ENCODE measurements around the gene RANBP2. TPM values are rescaled to one million over a fixed set of nuclear protein-coding genes. Genes with fewer than 3 reads are reported as not detected.

RANBP2 gene
- total RNA-seq, 2 donors from 2014 or later, result 33.9 to 71.6 TPM

DNA sequence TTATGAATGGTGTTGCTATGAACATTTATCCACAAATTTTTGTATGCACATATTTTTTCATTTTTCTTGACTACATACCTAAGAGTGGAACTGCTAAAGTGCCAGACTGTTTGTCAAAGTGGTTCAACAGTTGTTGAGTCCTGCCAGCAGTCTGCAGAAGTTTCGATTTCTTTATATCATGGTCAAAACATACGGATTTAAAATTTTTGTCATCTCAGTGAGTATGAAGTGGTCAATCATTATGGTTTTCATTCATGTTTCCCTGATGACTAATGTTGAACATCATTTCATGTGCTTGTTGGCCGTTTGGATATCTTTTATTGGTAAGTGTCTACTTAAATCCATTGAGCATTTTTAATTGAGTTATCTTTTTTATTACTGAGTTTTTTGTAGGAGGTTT is 106.5 kb downstream of the RANBP2 start:
- TF ChIP-seq POLR2A (IDR thresholded peaks at IDR 0.05), result no peak
- TF ChIP-seq, protein P1, sequence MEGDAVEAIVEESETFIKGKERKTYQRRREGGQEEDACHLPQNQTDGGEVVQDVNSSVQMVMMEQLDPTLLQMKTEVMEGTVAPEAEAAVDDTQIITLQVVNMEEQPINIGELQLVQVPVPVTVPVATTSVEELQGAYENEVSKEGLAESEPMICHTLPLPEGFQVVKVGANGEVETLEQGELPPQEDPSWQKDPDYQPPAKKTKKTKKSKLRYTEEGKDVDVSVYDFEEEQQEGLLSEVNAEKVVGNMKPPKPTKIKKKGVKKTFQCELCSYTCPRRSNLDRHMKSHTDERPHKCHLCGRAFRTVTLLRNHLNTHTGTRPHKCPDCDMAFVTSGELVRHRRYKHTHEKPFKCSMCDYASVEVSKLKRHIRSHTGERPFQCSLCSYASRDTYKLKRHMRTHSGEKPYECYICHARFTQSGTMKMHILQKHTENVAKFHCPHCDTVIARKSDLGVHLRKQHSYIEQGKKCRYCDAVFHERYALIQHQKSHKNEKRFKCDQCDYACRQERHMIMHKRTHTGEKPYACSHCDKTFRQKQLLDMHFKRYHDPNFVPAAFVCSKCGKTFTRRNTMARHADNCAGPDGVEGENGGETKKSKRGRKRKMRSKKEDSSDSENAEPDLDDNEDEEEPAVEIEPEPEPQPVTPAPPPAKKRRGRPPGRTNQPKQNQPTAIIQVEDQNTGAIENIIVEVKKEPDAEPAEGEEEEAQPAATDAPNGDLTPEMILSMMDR (IDR thresholded peaks at IDR 0.05), result no peak
- intact Hi-C loops (cut with DNase I), result no loop called here

DNA sequence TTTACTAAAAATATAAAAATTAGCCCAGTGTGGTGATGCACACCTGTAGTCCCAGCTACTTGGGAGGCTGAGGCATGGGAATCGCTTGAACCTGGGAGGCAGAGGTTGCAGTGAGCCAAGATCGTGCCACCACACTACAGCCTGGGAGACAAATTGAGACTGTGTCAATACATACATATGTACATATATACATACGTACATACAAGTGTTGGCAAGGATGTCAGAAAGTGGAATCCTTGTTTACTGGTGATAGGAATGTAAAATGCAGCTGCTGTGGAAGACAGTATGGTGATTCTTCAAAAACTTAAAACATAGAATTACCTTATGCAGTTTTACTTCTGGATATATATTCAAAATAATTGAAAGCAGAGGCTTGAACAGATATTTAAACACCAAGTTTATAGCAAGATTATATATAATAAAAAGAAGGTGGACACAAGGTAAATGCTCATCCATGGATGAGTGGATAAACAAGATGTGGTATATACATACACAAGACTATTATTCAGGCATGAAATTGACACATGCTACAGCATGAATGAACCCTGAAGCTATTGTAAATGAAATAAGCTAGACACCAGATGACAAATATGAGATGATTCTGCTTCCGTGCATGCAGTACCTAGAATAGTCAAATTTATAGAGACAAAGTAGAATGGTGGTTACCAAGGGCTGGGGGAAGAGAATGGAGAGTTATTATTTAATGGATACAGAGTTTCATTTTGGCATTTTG is 110.5 kb downstream of the RANBP2 start:
- WGBS, 2 donors, result 92 to 93% methylated on average over 4 of the region's 4 CpGs
- no peaks in the 10 kb centered on the region for H3K36me3 ChIP-seq (replicated peaks in 1 of 2; ENCODE audit: insufficient read depth in 1 of 2, low read depth in 2 of 2)
- no peaks in the 10 kb centered on the region for H3K9me3 ChIP-seq
- no peak overlapping the region for H3K27ac ChIP-seq
- H3K27me3 ChIP-seq, result no peaks in the 10 kb centered on the region
- TF ChIP-seq, protein P1 (IDR thresholded peaks at IDR 0.05), result no peak
- no peak for TF ChIP-seq POLR2A (IDR thresholded peaks at IDR 0.05)
- intact Hi-C loops (cut with DNase I), result no loop called here
- ATAC-seq (no peak), DNase-seq (no peak)
- H3K4me3 ChIP-seq, result no peak overlapping the region
- no peaks in the 10 kb centered on the region for H3K4me1 ChIP-seq

More for the DNA sequence above, 106.5 kb downstream of the RANBP2 start:
- ATAC-seq, result no peak
- H3K36me3 ChIP-seq (replicated peaks in 1 of 2; ENCODE audit: insufficient read depth in 1 of 2, low read depth in 2 of 2), result no peaks in the 10 kb centered on the region
- H3K4me1 ChIP-seq, result no peaks in the 10 kb centered on the region
- DNase-seq, result no peak
- H3K4me3 ChIP-seq, result no peak overlapping the region
- H3K27me3 ChIP-seq, result no peaks in the 10 kb centered on the region
- no peaks in the 10 kb centered on the region for H3K9me3 ChIP-seq
- 84 to 88% methylated on average over 3 of the region's 3 CpGs for WGBS, 2 donors
- no peak overlapping the region for H3K27ac ChIP-seq

DNA sequence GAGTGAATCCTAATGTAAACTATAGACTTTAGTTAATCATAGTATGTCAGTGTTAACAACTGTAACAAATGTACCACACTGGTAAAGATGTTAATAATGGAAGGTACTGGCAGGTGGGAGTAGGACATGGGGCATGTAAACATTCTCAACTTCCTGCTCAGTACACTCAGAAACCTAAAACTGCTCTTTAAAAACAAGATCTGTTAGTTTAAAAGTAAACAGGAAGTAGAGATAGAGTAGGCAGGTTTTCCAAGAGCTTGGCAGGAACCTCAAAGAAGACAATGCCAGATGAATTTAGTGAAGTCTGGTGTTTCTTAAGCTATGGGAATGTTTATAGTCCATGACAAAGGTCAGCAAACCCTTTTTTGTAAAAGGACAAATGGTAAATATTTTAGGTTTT is 113.9 kb downstream of the RANBP2 start:
- intact Hi-C loops (cut with DNase I), result no loop called here
- Histone ChIP-seq H3K4me1 (no peaks in the 10 kb centered on the region), H3K4me3 (no peak overlapping the region), H3K36me3 (replicated peaks in 1 of 2; ENCODE audit: insufficient read depth in 1 of 2, low read depth in 2 of 2) (no peaks in the 10 kb centered on the region), H3K9me3 (no peaks in the 10 kb centered on the region), H3K27me3 (no peaks in the 10 kb centered on the region), H3K27ac (no peak overlapping the region)
- ATAC-seq (no peak), DNase-seq (no peak)
- TF ChIP-seq, protein P1 (IDR thresholded peaks at IDR 0.05), result no peak
- no peak for TF ChIP-seq POLR2A (IDR thresholded peaks at IDR 0.05)

DNA sequence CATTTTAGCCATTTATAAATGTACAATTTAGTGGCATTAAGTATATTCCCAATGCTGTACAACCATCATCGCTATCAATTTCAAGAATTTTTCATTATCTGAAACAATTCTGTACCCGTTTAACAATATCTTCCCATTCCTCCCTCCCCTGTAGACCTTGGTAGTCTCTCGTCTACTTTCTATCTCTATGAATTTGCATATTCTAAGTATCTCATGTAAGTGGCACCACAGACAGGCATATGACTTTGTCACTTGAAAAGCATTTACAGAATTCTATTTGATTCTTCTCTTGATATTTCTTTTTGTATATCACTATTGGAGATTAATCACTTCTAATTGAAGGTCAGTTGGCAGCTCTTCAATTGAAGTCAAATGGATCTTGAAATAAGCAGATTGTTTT is 115.3 kb downstream of the RANBP2 start:
- no peaks in the 10 kb centered on the region for H3K9me3 ChIP-seq
- ATAC-seq (no peak), DNase-seq (no peak)
- no peak overlapping the region for H3K4me3 ChIP-seq
- TF ChIP-seq POLR2A (IDR thresholded peaks at IDR 0.05), result no peak
- TF ChIP-seq, protein P1 (IDR thresholded peaks at IDR 0.05), result no peak
- H3K36me3 ChIP-seq (replicated peaks in 1 of 2; ENCODE audit: insufficient read depth in 1 of 2, low read depth in 2 of 2), result no peaks in the 10 kb centered on the region
- intact Hi-C loops (cut with DNase I), result no loop called here
- H3K4me1 ChIP-seq, result no peaks in the 10 kb centered on the region
- no peak overlapping the region for H3K27ac ChIP-seq
- no peaks in the 10 kb centered on the region for H3K27me3 ChIP-seq
- 86 to 96% methylated on average over 3 of the region's 3 CpGs for WGBS, 2 donors

DNA sequence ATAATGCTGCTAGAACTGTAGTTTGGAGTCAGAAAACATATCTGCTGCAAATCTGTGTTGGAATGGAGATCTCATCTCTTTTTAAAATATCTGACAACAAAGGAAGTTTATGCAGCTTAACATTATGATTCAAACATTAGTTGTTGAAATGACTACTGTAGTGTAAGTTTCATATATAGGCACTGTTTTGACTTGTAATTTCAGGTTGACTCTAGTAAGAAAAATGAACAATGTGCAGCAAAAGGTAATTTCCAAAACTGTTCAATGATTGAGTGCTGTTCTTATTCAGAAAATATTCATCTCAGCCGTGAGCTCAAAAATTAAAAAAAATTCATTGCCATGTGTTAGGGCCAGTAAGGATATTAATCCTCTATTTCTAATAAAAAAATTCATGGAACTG is 115.8 kb downstream of the RANBP2 start:
- ATAC-seq (no peak), DNase-seq (no peak)
- 90 to 91% methylated on average over 1 of the region's 1 CpG for WGBS, 2 donors
- Histone ChIP-seq H3K4me3 (no peak overlapping the region), H3K27me3 (no peaks in the 10 kb centered on the region), H3K36me3 (replicated peaks in 1 of 2; ENCODE audit: insufficient read depth in 1 of 2, low read depth in 2 of 2) (no peaks in the 10 kb centered on the region), H3K4me1 (no peaks in the 10 kb centered on the region), H3K9me3 (no peaks in the 10 kb centered on the region), H3K27ac (no peak overlapping the region)
- intact Hi-C loops (cut with DNase I), result no loop called here
- no peak for TF ChIP-seq POLR2A (IDR thresholded peaks at IDR 0.05)
- TF ChIP-seq, protein P1 (IDR thresholded peaks at IDR 0.05), result no peak

Data from body of pancreas (tissue), 4 donors.